ENCODE data around the gene YPEL3. TPM values are rescaled to one million over a fixed set of nuclear protein-coding genes. Genes with fewer than 3 reads are reported as not detected.

Gene YPEL3
- total RNA-seq, 1 donor from 2014 or later = 45.7 TPM

- TF ChIP-seq CTCF (IDR thresholded peaks at IDR 0.05; ENCODE audit: unreplicated experiment) = no peak
- no peak for DNase-seq (ENCODE audit: low spot score, unreplicated experiment)
- Mint-ChIP-seq H3K36me3 (ENCODE audit: insufficient read depth) (peaks cover 5% of the 10 kb centered on the region), H3K9me3 (ENCODE audit: low read depth) (no peaks in the 10 kb centered on the region), H3K27me3 (no peaks in the 10 kb centered on the region), H3K27ac (peak overlapping the region; percentile 92), H3K4me3 (ENCODE audit: low read depth) (peak overlapping the region; percentile 81), H3K4me1 (ENCODE audit: low read depth) (peaks cover 5% of the 10 kb centered on the region)
These were observed 25.9 kb upstream of the YPEL3 start for GRCh38 chr16:30121741-30122571.

DNA sequence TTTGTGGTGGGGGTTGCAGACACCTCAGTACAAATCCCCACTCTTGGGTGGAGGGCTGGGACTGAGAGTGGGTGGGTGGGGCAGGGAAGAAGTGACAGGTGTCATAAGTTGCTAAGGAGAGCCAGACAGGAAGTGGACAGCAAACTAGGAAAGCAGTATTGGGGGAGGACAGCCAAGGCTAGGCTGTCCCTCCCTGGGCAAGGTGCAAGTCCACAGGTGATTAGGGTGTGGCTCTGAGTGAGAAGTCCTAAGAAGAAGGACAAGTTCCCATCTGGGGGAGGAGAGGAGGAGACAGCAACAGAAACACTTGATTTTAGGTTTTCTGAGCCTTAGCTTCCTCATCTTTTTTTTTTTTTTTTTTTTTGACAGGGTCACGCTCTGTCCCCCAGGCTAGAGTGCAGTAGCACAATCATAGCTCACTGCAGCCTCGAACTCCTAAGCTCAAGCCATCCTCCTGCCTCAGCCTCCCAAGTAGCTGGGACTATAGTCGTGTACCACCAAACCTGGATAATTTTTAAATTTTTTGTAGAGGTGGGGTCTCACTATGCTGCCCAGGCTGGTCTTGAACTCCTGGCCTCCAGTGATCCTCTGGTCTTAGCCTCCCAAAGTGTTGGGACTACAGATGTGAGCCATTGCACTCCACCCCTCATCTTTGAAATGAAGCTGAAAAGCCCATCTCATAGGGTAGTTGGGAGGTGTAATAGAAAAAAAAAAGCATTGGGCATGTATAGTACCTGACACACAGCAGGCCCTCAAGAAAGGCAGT, 24.5 kb upstream of the YPEL3 start:
- Mint-ChIP-seq H3K27ac (no peak overlapping the region), H3K4me3 (ENCODE audit: low read depth) (no peak overlapping the region), H3K36me3 (ENCODE audit: insufficient read depth) (peaks cover 6% of the 10 kb centered on the region), H3K27me3 (no peaks in the 10 kb centered on the region), H3K4me1 (ENCODE audit: low read depth) (peaks cover 5% of the 10 kb centered on the region), H3K9me3 (ENCODE audit: low read depth) (no peaks in the 10 kb centered on the region)
- DNase-seq (ENCODE audit: low spot score, unreplicated experiment) = no peak
- TF ChIP-seq CTCF (IDR thresholded peaks at IDR 0.05; ENCODE audit: unreplicated experiment) = no peak

- no peaks in the 10 kb centered on the region for H3K27me3 Mint-ChIP-seq
- H3K9me3 Mint-ChIP-seq (ENCODE audit: low read depth) = no peaks in the 10 kb centered on the region
- TF ChIP-seq CTCF (IDR thresholded peaks at IDR 0.05; ENCODE audit: unreplicated experiment) = no peak
- H3K4me1 Mint-ChIP-seq (ENCODE audit: low read depth) = peaks cover 5% of the 10 kb centered on the region
- H3K27ac Mint-ChIP-seq = no peak overlapping the region
- H3K36me3 Mint-ChIP-seq (ENCODE audit: insufficient read depth) = peaks cover 6% of the 10 kb centered on the region
- no peak for DNase-seq (ENCODE audit: low spot score, unreplicated experiment)
- H3K4me3 Mint-ChIP-seq (ENCODE audit: low read depth) = no peak overlapping the region
These were observed 23.4 kb upstream of the YPEL3 start for GRCh38 chr16:30119428-30119827.

GRCh38 chr16:30117768-30118167, 21.8 kb upstream of the YPEL3 start:
- no peak for DNase-seq (ENCODE audit: low spot score, unreplicated experiment)
- no peak overlapping the region for H3K4me3 Mint-ChIP-seq (ENCODE audit: low read depth)
- no peaks in the 10 kb centered on the region for H3K27me3 Mint-ChIP-seq
- H3K9me3 Mint-ChIP-seq (ENCODE audit: low read depth) = no peaks in the 10 kb centered on the region
- peaks cover 10% of the 10 kb centered on the region for H3K36me3 Mint-ChIP-seq (ENCODE audit: insufficient read depth)
- no peak for TF ChIP-seq CTCF (IDR thresholded peaks at IDR 0.05; ENCODE audit: unreplicated experiment)
- H3K4me1 Mint-ChIP-seq (ENCODE audit: low read depth) = peaks cover 5% of the 10 kb centered on the region
- H3K27ac Mint-ChIP-seq = no peak overlapping the region

DNA sequence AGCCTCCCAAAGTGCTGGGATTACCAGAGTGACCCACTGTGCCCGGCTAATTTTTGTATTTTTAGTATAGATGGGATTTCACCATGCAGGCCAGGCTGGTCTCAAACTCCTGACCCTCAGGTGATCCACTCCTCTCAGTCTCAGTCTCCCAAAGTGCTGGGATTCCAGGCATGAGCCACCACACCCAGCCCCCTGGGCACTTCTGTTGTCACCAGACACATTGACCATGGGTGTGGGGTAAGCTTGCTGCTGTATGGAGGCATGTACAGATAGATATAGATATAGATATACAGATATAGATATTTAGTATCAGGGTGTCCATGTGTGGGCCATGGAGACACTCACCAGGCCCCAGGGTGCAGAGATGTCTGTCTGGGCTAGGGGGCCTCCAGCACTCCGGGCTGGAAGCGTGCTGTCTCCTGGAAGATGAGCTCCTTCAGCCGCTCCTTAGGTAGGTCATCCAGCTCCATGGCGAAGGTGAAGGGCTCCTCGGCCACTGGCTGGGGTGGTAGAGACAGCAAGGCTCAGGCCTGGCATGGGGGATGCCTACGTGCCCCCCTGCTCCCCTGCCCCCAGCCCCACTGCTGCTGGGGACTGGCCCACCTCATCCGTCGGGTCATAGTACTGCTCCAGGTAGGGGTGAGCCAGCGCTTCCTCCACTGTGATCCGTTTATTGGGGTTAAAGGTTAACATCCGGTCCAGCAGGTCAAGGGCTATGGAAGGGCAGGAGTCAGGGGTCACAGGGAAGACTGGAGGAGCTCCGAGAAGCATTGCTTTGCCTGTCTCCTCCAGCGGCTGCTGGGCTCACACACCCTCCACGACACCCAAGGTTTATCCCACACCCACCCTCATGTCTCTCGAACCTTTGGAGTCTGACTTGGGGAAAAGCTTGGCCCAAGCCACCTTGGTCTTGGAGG, 20.5 kb upstream of the YPEL3 start:
- H3K27me3 Mint-ChIP-seq = no peaks in the 10 kb centered on the region
- no peak for TF ChIP-seq CTCF (IDR thresholded peaks at IDR 0.05; ENCODE audit: unreplicated experiment)
- H3K4me1 Mint-ChIP-seq (ENCODE audit: low read depth) = no peaks in the 10 kb centered on the region
- no peak for DNase-seq (ENCODE audit: low spot score, unreplicated experiment)
- peaks cover 13% of the 10 kb centered on the region for H3K36me3 Mint-ChIP-seq (ENCODE audit: insufficient read depth)
- no peaks in the 10 kb centered on the region for H3K9me3 Mint-ChIP-seq (ENCODE audit: low read depth)
- H3K4me3 Mint-ChIP-seq (ENCODE audit: low read depth) = no peak overlapping the region
- no peak overlapping the region for H3K27ac Mint-ChIP-seq

Data from progenitor cell of endocrine pancreas (in vitro differentiated cells).